ENCODE measurements around the gene HOXA13.

DNA sequence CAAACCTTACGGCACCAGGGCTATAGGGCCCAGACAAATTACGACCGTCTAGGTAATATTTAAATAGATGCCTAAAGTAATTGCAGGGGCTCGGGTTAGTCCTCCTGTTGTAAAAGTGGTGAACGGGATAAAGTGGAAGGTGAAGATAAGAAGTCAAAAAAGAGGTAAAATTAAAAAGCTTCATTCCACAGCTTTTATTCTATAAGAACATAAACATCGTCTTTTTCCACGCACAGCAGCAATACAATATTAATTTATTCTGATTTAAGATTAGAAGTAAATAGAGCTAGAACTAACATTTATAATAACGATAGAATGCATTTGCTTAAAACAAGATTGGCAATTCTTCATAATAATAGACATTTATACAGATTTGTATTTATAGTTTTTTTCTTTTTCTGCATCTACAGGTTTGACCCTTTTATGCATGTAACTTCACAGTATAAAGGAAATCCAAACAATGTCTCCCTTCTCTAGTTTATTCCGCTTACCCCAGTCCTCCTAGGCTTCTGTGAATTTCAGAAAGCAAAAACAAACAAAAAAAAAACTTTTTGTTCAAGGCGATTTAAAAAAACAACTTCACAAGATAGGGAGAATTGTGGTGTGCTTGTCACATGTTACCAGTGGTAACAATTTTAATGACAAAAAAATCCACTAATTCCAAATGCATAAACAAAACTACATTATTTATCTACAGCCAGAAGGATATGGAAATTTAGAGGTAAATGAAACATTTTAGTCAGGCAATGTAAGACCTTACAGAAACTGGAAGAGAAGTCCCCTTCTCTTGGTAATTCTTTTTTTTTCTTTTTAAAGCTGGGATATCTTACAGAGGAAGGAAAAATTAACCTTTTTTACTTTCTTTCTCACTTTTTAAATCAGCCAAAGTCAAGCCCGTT, 29.2 kb downstream of the HOXA13 start:
- TF ChIP-seq, protein P1, sequence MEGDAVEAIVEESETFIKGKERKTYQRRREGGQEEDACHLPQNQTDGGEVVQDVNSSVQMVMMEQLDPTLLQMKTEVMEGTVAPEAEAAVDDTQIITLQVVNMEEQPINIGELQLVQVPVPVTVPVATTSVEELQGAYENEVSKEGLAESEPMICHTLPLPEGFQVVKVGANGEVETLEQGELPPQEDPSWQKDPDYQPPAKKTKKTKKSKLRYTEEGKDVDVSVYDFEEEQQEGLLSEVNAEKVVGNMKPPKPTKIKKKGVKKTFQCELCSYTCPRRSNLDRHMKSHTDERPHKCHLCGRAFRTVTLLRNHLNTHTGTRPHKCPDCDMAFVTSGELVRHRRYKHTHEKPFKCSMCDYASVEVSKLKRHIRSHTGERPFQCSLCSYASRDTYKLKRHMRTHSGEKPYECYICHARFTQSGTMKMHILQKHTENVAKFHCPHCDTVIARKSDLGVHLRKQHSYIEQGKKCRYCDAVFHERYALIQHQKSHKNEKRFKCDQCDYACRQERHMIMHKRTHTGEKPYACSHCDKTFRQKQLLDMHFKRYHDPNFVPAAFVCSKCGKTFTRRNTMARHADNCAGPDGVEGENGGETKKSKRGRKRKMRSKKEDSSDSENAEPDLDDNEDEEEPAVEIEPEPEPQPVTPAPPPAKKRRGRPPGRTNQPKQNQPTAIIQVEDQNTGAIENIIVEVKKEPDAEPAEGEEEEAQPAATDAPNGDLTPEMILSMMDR (IDR thresholded peaks at IDR 0.05) = no peak
- TF ChIP-seq POLR2AphosphoS5 (IDR thresholded peaks at IDR 0.05) (no peak), POLR2A (IDR thresholded peaks at IDR 0.05; ENCODE audit: low read depth) (no peak)
